Right atrium auricular region (tissue), 2 donors: ENCODE measurements around the gene PBX4. TPM values are rescaled to one million over a fixed set of nuclear protein-coding genes. Genes with fewer than 3 reads are reported as not detected.

Experiments used
- DNase-seq: peaks from one replicate; pipeline ENCODE4 v3.0.0-alpha.2; 2019; ENCODE audit warnings: low spot score
- H3K27ac ChIP-seq, 2 donors: fragments of 200-600 bp; sonication (generic); 1 replicate in 1 of 2; 2 replicates in 1 of 2; pipeline ENCODE4 v1.5.1; 2016 to 2019
- H3K27me3 ChIP-seq, 2 donors: fragments of 200-600 bp; sonication (generic); one replicate each; pipeline versions ENCODE4 v1.5.1 to v1.6.0; 2017 to 2019
- H3K36me3 ChIP-seq: fragments of 200-600 bp; sonication (generic); one replicate; pipeline ENCODE4 v1.5.1; 2016
- H3K4me1 ChIP-seq, 2 donors: fragments of 200-600 bp; sonication (generic); one replicate each; pipeline versions ENCODE4 v1.5.1 to v1.6.0; 2017 to 2019
- H3K4me3 ChIP-seq, 2 donors: fragments of 200-600 bp; sonication (generic); 1 replicate in 1 of 2; 2 replicates in 1 of 2; pipeline ENCODE4 v1.5.1; 2017 to 2019; ENCODE audit warnings: mild to moderate bottlenecking in 1 of 2, moderate library complexity in 1 of 2
- H3K9me3 ChIP-seq, 2 donors: fragments of 200-600 bp; sonication (generic); one replicate each; pipeline ENCODE4 v1.5.1; 2019
- total RNA-seq, 2 donors: library from RNA; depleted of rRNA; stranded (reverse); fragments of >200 nt; gene quantifications; one replicate each; pipeline ENCODE4 v1.1.0, GENCODE V29; 2016
- TF ChIP-seq, protein P1 (sequence below), 2 donors: fragments of 200-600 bp; sonication (generic); IDR thresholded peaks; one replicate each; pipeline ENCODE4 v1.5.1; 2019; ENCODE audit warnings: antibody characterized with exemption in 2 of 2

PBX4 gene
- total RNA-seq, 2 donors from 2014 or later: not detected

DNA sequence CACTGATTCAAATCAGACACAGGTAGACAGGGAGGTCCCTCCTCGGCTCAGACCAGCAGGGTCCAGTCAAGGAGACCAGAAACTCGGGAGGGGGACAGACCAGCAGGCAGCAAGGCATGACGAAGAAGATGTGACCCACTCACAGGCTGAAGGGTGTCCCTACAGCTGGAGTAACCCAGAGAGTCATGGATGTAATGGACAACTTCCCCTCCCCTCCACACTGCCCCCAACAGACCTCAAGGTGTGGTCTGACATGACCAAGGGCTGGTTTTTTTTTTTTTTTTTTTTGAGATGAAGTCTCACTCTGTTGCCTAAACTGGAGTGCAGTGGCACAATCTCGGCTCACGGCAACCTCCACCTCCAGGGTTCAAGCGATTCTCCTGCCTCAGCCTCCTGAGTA is 34.1 kb downstream of the PBX4 start:
- H3K9me3 ChIP-seq: no peaks in the 10 kb centered on the region
- H3K4me3 ChIP-seq: no peak overlapping the region
- TF ChIP-seq, protein P1, sequence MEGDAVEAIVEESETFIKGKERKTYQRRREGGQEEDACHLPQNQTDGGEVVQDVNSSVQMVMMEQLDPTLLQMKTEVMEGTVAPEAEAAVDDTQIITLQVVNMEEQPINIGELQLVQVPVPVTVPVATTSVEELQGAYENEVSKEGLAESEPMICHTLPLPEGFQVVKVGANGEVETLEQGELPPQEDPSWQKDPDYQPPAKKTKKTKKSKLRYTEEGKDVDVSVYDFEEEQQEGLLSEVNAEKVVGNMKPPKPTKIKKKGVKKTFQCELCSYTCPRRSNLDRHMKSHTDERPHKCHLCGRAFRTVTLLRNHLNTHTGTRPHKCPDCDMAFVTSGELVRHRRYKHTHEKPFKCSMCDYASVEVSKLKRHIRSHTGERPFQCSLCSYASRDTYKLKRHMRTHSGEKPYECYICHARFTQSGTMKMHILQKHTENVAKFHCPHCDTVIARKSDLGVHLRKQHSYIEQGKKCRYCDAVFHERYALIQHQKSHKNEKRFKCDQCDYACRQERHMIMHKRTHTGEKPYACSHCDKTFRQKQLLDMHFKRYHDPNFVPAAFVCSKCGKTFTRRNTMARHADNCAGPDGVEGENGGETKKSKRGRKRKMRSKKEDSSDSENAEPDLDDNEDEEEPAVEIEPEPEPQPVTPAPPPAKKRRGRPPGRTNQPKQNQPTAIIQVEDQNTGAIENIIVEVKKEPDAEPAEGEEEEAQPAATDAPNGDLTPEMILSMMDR (IDR thresholded peaks at IDR 0.05): no peak
- H3K4me1 ChIP-seq: no peaks in the 10 kb centered on the region
- DNase-seq: no peak
- H3K27ac ChIP-seq: no peak overlapping the region
- H3K27me3 ChIP-seq: no peaks in the 10 kb centered on the region
- H3K36me3 ChIP-seq: no peaks in the 10 kb centered on the region

DNA sequence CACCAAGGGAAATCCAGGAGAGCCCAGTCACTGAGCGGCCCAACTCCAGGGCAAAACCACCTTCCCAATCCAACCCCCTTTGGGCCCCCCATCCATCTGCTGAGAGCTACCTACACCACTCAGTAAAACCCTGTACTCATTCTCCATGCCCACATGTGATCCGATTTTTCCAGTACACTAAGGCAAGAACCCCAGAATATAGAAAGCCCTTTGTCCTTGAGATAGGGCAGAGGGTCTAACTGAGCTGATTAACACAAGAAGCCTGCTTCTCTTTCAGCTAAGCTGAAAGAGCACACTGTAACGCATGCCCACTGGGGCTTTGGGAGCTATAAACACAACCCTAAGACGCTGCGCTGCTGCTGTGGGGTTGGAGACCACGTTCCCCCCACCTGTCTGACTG is 36.0 kb downstream of the PBX4 start:
- Histone ChIP-seq H3K4me3 (no peak overlapping the region), H3K27me3 (no peaks in the 10 kb centered on the region), H3K9me3 (no peaks in the 10 kb centered on the region), H3K4me1 (no peaks in the 10 kb centered on the region), H3K36me3 (no peaks in the 10 kb centered on the region), H3K27ac (no peak overlapping the region)
- no peak for DNase-seq
- TF ChIP-seq, protein P1 (IDR thresholded peaks at IDR 0.05): no peak

DNA sequence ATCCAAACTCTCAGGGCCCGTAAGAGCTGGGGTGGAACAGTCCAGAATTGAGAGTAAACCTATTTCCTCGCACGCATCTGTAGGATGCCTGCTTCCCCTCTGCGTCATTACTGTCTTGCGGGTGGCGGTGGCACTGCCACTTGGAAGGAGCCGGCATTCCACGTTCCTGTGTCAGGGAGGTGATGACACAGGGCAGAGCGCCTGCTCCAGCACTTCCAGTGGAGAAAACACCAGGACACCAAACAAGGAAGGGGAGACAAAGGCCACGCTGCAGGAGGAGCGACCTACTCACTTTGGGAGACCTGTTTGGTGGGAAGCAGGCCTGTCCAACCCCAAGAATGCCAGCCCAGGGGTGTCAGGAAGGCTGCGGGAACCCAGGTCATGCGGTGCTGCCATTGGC is 37.1 kb downstream of the PBX4 start:
- H3K27me3 ChIP-seq: no peaks in the 10 kb centered on the region
- TF ChIP-seq, protein P1 (IDR thresholded peaks at IDR 0.05): no peak
- H3K36me3 ChIP-seq: no peaks in the 10 kb centered on the region
- no peaks in the 10 kb centered on the region for H3K4me1 ChIP-seq
- no peak overlapping the region for H3K4me3 ChIP-seq
- H3K27ac ChIP-seq: no peak overlapping the region
- DNase-seq: no peak
- no peaks in the 10 kb centered on the region for H3K9me3 ChIP-seq

DNA sequence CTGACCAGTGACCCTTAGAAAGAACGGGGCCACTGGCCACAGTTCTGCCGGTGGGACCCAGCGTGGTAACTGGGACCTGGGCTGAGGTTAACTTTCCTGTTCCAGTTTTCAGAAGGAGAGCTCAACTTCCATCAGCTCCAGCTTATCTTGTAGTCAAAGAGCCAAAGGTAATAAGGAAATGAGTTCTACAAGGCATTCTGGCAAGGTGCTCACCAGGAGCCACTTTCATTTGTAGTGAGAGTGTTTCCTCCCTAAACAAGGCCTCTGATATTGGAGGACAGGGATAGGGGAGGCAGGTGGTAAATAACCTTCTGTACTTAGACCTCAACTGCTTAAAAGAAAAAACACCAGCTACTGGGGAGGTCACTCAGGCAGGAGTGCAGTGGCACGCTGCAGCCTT is 38.1 kb downstream of the PBX4 start:
- no peak for DNase-seq
- no peaks in the 10 kb centered on the region for H3K4me1 ChIP-seq
- no peak overlapping the region for H3K4me3 ChIP-seq
- no peak overlapping the region for H3K27ac ChIP-seq
- TF ChIP-seq, protein P1 (IDR thresholded peaks at IDR 0.05): no peak
- H3K27me3 ChIP-seq: no peaks in the 10 kb centered on the region
- no peaks in the 10 kb centered on the region for H3K9me3 ChIP-seq
- no peaks in the 10 kb centered on the region for H3K36me3 ChIP-seq

DNA sequence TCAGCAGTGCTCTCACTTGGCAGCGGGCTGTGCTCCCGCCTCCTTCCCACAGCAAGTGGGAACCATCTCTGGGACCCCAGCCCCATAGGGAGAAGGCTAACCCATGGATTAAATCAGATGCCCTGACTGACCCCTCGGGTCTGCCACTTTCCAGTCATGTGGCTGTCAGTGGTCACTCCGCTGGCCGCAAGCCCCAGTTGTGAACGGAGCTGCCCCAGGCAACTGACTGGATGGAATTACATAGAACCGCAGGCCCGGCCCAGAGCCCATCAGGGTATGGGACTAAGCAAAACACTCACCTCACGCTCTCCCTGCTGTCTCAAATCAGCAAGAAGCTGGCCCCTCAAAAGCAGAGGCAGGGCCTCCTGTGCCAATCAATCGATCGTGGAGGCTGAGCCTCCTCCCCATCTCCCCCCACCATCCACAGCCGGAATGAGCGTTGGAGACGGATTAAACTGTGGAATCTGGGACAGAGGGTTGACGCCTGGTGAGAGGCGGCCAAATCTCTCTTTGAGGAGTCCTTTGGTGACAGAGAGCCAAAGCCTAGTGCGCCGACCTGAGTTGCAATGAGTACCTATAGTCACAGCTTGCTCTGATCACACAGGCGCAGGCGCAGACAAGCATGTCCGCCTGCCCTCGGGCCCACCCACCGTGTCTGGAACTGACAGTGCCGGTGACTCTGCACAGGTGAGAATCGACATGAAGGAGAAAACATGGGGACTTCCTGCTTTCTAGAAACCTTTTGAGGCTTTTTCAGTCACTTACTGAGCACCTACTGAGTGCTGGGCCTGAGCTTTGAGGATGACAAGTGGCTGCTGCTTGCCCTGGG is 38.7 kb downstream of the PBX4 start:
- no peaks in the 10 kb centered on the region for H3K27me3 ChIP-seq
- DNase-seq: no peak
- H3K27ac ChIP-seq: no peak overlapping the region
- TF ChIP-seq, protein P1 (IDR thresholded peaks at IDR 0.05): no peak
- H3K9me3 ChIP-seq: no peaks in the 10 kb centered on the region
- no peaks in the 10 kb centered on the region for H3K36me3 ChIP-seq
- no peaks in the 10 kb centered on the region for H3K4me1 ChIP-seq
- no peak overlapping the region for H3K4me3 ChIP-seq

DNA sequence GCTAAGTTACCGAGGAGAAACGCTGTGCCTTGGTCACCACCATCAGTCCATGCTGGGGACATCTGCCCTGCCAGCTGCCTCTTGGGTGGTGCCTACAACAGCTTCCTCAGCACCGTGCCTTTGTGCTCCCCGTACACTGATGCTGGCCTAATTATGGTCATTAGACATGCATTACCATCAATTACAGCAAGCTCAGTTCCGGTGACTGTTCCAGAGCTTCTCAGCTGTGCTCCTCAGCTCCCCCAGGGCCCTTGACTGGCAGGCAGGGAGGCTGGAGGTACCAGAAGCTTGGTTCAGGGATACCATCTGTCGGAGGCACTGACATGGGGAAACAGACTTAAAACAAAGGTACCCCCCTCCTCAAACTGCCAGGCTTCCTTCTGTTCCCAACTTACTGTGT is 40.2 kb downstream of the PBX4 start:
- Histone ChIP-seq H3K9me3 (no peaks in the 10 kb centered on the region), H3K36me3 (no peaks in the 10 kb centered on the region), H3K27me3 (no peaks in the 10 kb centered on the region), H3K4me1 (no peaks in the 10 kb centered on the region), H3K27ac (no peak overlapping the region), H3K4me3 (no peak overlapping the region)
- TF ChIP-seq, protein P1 (IDR thresholded peaks at IDR 0.05): no peak
- DNase-seq: no peak
